Activated CD8-positive, alpha-beta memory T cell treated with anti-CD3 and anti-CD28 coated beads for 1 hour (primary cell): Measurements from ENCODE around the gene TRIM9.
"Not testable (repeated sequence)": the region's sequence is repeated elsewhere in the genome, so short reads cannot be mapped to it uniquely, and the experiment has no call there.

Experiments
- DNase-seq, 2 donors: peaks; one replicate each; pipeline ENCODE4 v3.0.0-alpha.2; 2020; ENCODE audit warnings: low read depth in 1 of 2; ENCODE audit errors: extremely low read depth in 1 of 2

The TRIM9 gene

GRCh38 chr14:50967790-50968189 is 127.1 kb downstream of the TRIM9 start:
- DNase-seq: no peak

- DNase-seq: no peak
Observed at GRCh38 chr14:50967103-50967502, 127.8 kb downstream of the TRIM9 start.

- no peak for DNase-seq
Observed at GRCh38 chr14:50964683-50965390, 130.1 kb downstream of the TRIM9 start.

- DNase-seq: no peak
Observed at GRCh38 chr14:50963919-50964318, 131.0 kb downstream of the TRIM9 start.

GRCh38 chr14:50961605-50962221 is 133.2 kb downstream of the TRIM9 start:
- no peak for DNase-seq

GRCh38 chr14:50957296-50957695 is 137.6 kb downstream of the TRIM9 start:
- DNase-seq: no peak

- DNase-seq: not testable (repeated sequence)
Observed at GRCh38 chr14:50956421-50956820, 138.5 kb downstream of the TRIM9 start.

- no peak for DNase-seq
Observed at GRCh38 chr14:50955373-50956043, 139.4 kb downstream of the TRIM9 start.

- DNase-seq: no peak
Observed at GRCh38 chr14:50954811-50955372, 140.0 kb downstream of the TRIM9 start.

- DNase-seq: no peak
Observed at GRCh38 chr14:50953502-50953901, 141.4 kb downstream of the TRIM9 start.

GRCh38 chr14:50951032-50951431 is 143.9 kb downstream of the TRIM9 start:
- no peak for DNase-seq

GRCh38 chr14:50948205-50948604 is 146.7 kb downstream of the TRIM9 start:
- no peak for DNase-seq

GRCh38 chr14:50947446-50947845 is 147.5 kb downstream of the TRIM9 start:
- no peak for DNase-seq

- no peak for DNase-seq
Observed at GRCh38 chr14:50946234-50946935, 148.5 kb downstream of the TRIM9 start.

GRCh38 chr14:50944647-50945413 is 150.1 kb downstream of the TRIM9 start:
- DNase-seq: no peak

- no peak for DNase-seq
Observed at GRCh38 chr14:50943943-50944646, 150.8 kb downstream of the TRIM9 start, which contains the start of gene PYGL. PYGL (minus strand) TSS chr14:50944483; CDS start chr14:50944403, 80 bp downstream.

GRCh38 chr14:50943261-50943942 is 151.5 kb downstream of the TRIM9 start:
- DNase-seq: no peak

- DNase-seq: not testable (repeated sequence)
Observed at GRCh38 chr14:50941638-50942037, 153.3 kb downstream of the TRIM9 start.

GRCh38 chr14:50941151-50941550 is 153.8 kb downstream of the TRIM9 start:
- no peak for DNase-seq
